ENCODE data around the gene FSTL4.

Gene FSTL4

GRCh38 chr5:133533541-133533940 lies 78.8 kb downstream of the FSTL4 start:
- TF ChIP-seq CTCF (IDR thresholded peaks at IDR 0.05; ENCODE audit: low read depth, low read length), result no peak
- in situ Hi-C loops (cut with HindIII; ENCODE audit: low sequenced_read_pairs), result no loop called here
- no peak overlapping the region for H3K4me3 ChIP-seq (ENCODE audit: low read depth, low read length)
- no peak for DNase-seq (ENCODE audit: low read depth, low spot score)

- no peak overlapping the region for H3K4me3 ChIP-seq (ENCODE audit: low read depth, low read length)
- in situ Hi-C loops (cut with HindIII; ENCODE audit: low sequenced_read_pairs), result no loop called here
- no peak for TF ChIP-seq CTCF (IDR thresholded peaks at IDR 0.05; ENCODE audit: low read depth, low read length)
- peak; percentile 14 for DNase-seq (ENCODE audit: low read depth, low spot score)
Observed at GRCh38 chr5:133531594-133531993, 80.7 kb downstream of the FSTL4 start.

GRCh38 chr5:133531178-133531577 lies 81.2 kb downstream of the FSTL4 start:
- H3K4me3 ChIP-seq (ENCODE audit: low read depth, low read length), result no peak overlapping the region
- DNase-seq (ENCODE audit: low read depth, low spot score), result no peak
- no peak for TF ChIP-seq CTCF (IDR thresholded peaks at IDR 0.05; ENCODE audit: low read depth, low read length)
- in situ Hi-C loops (cut with HindIII; ENCODE audit: low sequenced_read_pairs), result no loop called here

GRCh38 chr5:133530270-133530669 lies 82.1 kb downstream of the FSTL4 start:
- no peak for DNase-seq (ENCODE audit: low read depth, low spot score)
- no peak for TF ChIP-seq CTCF (IDR thresholded peaks at IDR 0.05; ENCODE audit: low read depth, low read length)
- in situ Hi-C loops (cut with HindIII; ENCODE audit: low sequenced_read_pairs), result no loop called here
- no peak overlapping the region for H3K4me3 ChIP-seq (ENCODE audit: low read depth, low read length)

DNA sequence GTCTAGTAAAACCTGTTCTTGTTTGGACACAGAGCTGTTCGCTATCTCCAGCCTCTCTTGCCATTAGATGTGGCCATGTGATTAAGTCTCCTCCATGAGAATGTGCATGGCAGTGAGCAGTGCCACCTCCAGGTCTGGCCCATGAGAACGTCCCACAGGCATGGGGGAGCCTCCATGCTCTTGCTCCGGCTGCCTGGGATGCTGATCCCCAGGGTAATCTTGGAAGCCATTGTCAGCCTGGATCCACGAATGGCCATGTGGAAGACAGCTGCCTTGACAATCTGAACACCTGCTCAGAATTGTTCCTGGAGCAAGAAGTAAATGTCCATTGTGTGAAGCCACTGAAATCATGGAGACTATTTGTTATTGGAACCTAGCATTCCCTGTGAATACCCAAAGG lies 83.5 kb downstream of the FSTL4 start:
- no peak for DNase-seq (ENCODE audit: low read depth, low spot score)
- in situ Hi-C loops (cut with HindIII; ENCODE audit: low sequenced_read_pairs), result no loop called here
- H3K4me3 ChIP-seq (ENCODE audit: low read depth, low read length), result no peak overlapping the region
- TF ChIP-seq CTCF (IDR thresholded peaks at IDR 0.05; ENCODE audit: low read depth, low read length), result no peak

- no peak for DNase-seq (ENCODE audit: low read depth, low spot score)
Observed at GRCh38 chr5:133527311-133527710, 85.0 kb downstream of the FSTL4 start.

More at GRCh38 chr5:133527311-133527710, 85.0 kb downstream of the FSTL4 start:
- no peak overlapping the region for H3K4me3 ChIP-seq (ENCODE audit: low read depth, low read length)
- in situ Hi-C loops (cut with HindIII; ENCODE audit: low sequenced_read_pairs), result no loop called here
- TF ChIP-seq CTCF (IDR thresholded peaks at IDR 0.05; ENCODE audit: low read depth, low read length), result no peak

All from astrocyte of the spinal cord (primary cell).